Breast epithelium (tissue), 3 donors: ENCODE data around the gene OTOP3.

Experiments
- CTCF ChIP-seq, 3 donors: fragments of 450-650 bp; IDR thresholded peaks; one replicate each; pipeline ENCODE4 v1.5.1; 2016 to 2017; ENCODE audit warnings: antibody characterized with exemption in 3 of 3, mild to moderate bottlenecking in 3 of 3, moderate library complexity in 3 of 3
- POLR2A ChIP-seq: fragments of 450-650 bp; IDR thresholded peaks from one replicate; pipeline ENCODE4 v1.6.1; 2016; ENCODE audit warnings: antibody characterized with exemption, mild to moderate bottlenecking, moderate library complexity
- POLR2AphosphoS5 ChIP-seq, 3 donors: sonication (generic); formaldehyde crosslinking; IDR thresholded peaks; one replicate each; pipeline ENCODE4 v1.6.1; 2017; ENCODE audit warnings: antibody characterized with exemption in 3 of 3

GRCh38 chr17:74950207-74950606 lies 14.5 kb downstream of the OTOP3 start:
- no peak for TF ChIP-seq CTCF (IDR thresholded peaks at IDR 0.05)
- no peak for TF ChIP-seq POLR2AphosphoS5 (IDR thresholded peaks at IDR 0.05)
- TF ChIP-seq POLR2A, result no peak
